K562 (cell line): Measurements from ENCODE around the gene PEX10. TPM values are rescaled to one million over a fixed set of nuclear protein-coding genes. Genes with fewer than 3 reads are reported as not detected.
A peak's percentile ranks its signal among the peaks of the same experiment; 100 is the strongest.

Experiments
- ARHGAP35 ChIP-seq: fragments of 450-650 bp; IDR thresholded peaks from 2 replicates; pipeline ENCODE4 v1.6.1; 2018; ENCODE audit not compliant: partially characterized antibody
- ARID1B ChIP-seq: fragments of 450-650 bp; IDR thresholded peaks from 2 replicates; pipeline ENCODE4 v1.6.1; 2016; ENCODE audit warnings: antibody characterized with exemption, mild to moderate bottlenecking, inconsistent platforms
- BRCA1 ChIP-seq, 2 experiments: fragments of 450-650 bp in 1 of 2; sonication (generic) in 1 of 2; formaldehyde crosslinking in 1 of 2; IDR thresholded peaks; 2 replicates each; pipeline versions ENCODE4 v1.5.0 to v1.6.1; 2017 to 2020; ENCODE audit warnings: mild to moderate bottlenecking in 1 of 2, missing genetic modification reagents in 1 of 2
- CAMTA2 ChIP-seq: fragments of 250-450 bp; sonication (Bioruptor Pico); conservative IDR thresholded peaks from 2 replicates; pipeline ENCODE4 v1.5.1; 2022
- DEAF1 ChIP-seq: fragments of 450-650 bp; formaldehyde crosslinking; IDR thresholded peaks from 2 replicates; pipeline ENCODE4 v1.4.0; 2020; ENCODE audit warnings: mild to moderate bottlenecking, moderate library complexity
- HMG20B ChIP-seq: fragments of 250-450 bp; sonication (Bioruptor Pico); IDR thresholded peaks from 2 replicates; pipeline ENCODE4 v1.5.0; 2021; ENCODE audit warnings: mild to moderate bottlenecking
- HMGN3 ChIP-seq: IDR thresholded peaks from 2 replicates; pipeline ENCODE4 v1.6.1; 2011; ENCODE audit warnings: borderline replicate concordance, low read depth, mild to moderate bottlenecking, mixed read lengths, low read length; ENCODE audit not compliant: insufficient read length; ENCODE audit errors: extremely low read depth
- MECOM ChIP-seq: fragments of 250-450 bp; sonication (Bioruptor Pico); IDR thresholded peaks from 2 replicates; pipeline ENCODE4 v1.8.0; 2022; ENCODE audit warnings: inconsistent platforms
- REST ChIP-seq, 2 experiments: fragments of 450-650 bp; formaldehyde crosslinking in 1 of 2; IDR thresholded peaks; 2 replicates each; pipeline versions ENCODE4 v1.4.0 to v1.6.1; 2014 to 2020; ENCODE audit warnings: mild to moderate bottlenecking in 2 of 2, borderline replicate concordance in 1 of 2, low read depth in 1 of 2
- SMAD3 ChIP-seq: fragments of 450-650 bp; formaldehyde crosslinking; conservative IDR thresholded peaks from 2 replicates; pipeline ENCODE4 v1.4.0; 2020; ENCODE audit warnings: mild to moderate bottlenecking
- TAF7 ChIP-seq: fragments of 450-650 bp; IDR thresholded peaks from 2 replicates; pipeline ENCODE4 v1.6.1; 2016; ENCODE audit warnings: missing genetic modification characterization, missing compliant biosample characterization
- TARDBP ChIP-seq: fragments of 450-650 bp; IDR thresholded peaks from 2 replicates; pipeline ENCODE4 v1.6.1; 2016
- USF1 ChIP-seq: sonication (generic); formaldehyde crosslinking; IDR thresholded peaks from 2 replicates; pipeline ENCODE4 v1.9.0; 2022; ENCODE audit warnings: mild to moderate bottlenecking, missing genetic modification reagents
- ZFP91 ChIP-seq: sonication (generic); formaldehyde crosslinking; IDR thresholded peaks from 2 replicates; pipeline ENCODE4 v1.8.0; 2022; ENCODE audit warnings: mild to moderate bottlenecking, missing genetic modification reagents
- ZNF436 ChIP-seq: fragments of 250-450, 450-650 bp; sonication (Bioruptor Pico); formaldehyde crosslinking; IDR thresholded peaks from 2 replicates; pipeline ENCODE4 v1.7.0; 2020; ENCODE audit warnings: mild to moderate bottlenecking
- polyA plus RNA-seq, 8 experiments: library from polyadenylated mRNA; depleted of rRNA in 4 of 8; stranded (reverse) in 5 of 8; unstranded in 3 of 8; fragments of >200 nt; fragmentation: Nextera tagmentation in 2 of 8; fragmentation: Illumina TruSeq in 1 of 8; extraction: Ambion mirVana in 2 of 8; extraction: Trizol in 1 of 8; gene quantifications; 2 replicates each; pipeline versions ENCODE4 v1.2.1 to v1.2.3, GENCODE V29; 2011 to 2014; ENCODE audit warnings: inconsistent platforms in 1 of 8, missing spikeins in 1 of 8
- total RNA-seq, 7 experiments: library from RNA; depleted of rRNA in 6 of 7; stranded (reverse); fragments of >200 nt in 6 of 7; fragmentation: Illumina TruSeq in 2 of 7; extraction: Trizol in 2 of 7; gene quantifications; 2 replicates each; pipeline versions ENCODE4 v1.2.1 to v1.2.3, GENCODE V29; 2011 to 2021; ENCODE audit warnings: low replicate concordance in 1 of 7

Gene PEX10
- total and polyA plus RNA-seq, 9 of the 15 experiments (the other 6 are each of a cell fraction or from before 2014, with no cell fraction given) = 0.03 to 26.2 (median 8.7) TPM

GRCh38 chr1:2381741-2382620, 30.4 kb downstream of the PEX10 start (continued):
- peak; percentile 94 for TF ChIP-seq REST (IDR thresholded peaks at IDR 0.05; ENCODE audit: borderline replicate concordance)
- TF ChIP-seq REST (CRISPR knock-in tag; IDR thresholded peaks at IDR 0.05; ENCODE audit: low read depth) = no peak
- TF ChIP-seq SMAD3 (CRISPR knock-in tag) = peak; percentile 61; the same call in 1 of the 2 replicates
- TF ChIP-seq USF1 = no peak
- TF ChIP-seq BRCA1 (IDR thresholded peaks at IDR 0.05) = no peak
- TF ChIP-seq BRCA1 (CRISPR knock-in tag; IDR thresholded peaks at IDR 0.05) = no peak
- no peak for TF ChIP-seq ZNF436 (CRISPR knock-in tag)
- TF ChIP-seq ARHGAP35 = no peak
- TF ChIP-seq HMGN3 = no peak
- no peak for TF ChIP-seq ZFP91 (CRISPR knock-in tag)
- TF ChIP-seq TAF7 (tag) = no peak
- no peak for TF ChIP-seq HMG20B (CRISPR knock-in tag)
- TF ChIP-seq ARID1B = no peak
- TF ChIP-seq CAMTA2 (CRISPR knock-in tag) = no peak
- peak; percentile 82; the same call in 1 of the 2 replicates for TF ChIP-seq TARDBP
- TF ChIP-seq MECOM = no peak
- TF ChIP-seq DEAF1 (CRISPR knock-in tag) = peak; percentile 92
